ENCODE data around the gene MAGOHB.
"Not testable (repeated sequence)": the region's sequence is repeated elsewhere in the genome, so short reads cannot be mapped to it uniquely, and the experiment has no call there.

Gene MAGOHB

GRCh38 chr12:10613349-10614055, at the start of gene MAGOHB:
TSS of gene MAGOHB (minus strand) at chr12:10613609. CDS start at chr12:10613532, 77 bp downstream.
- in situ Hi-C loops (cut with MboI; ENCODE audit: low sequenced_read_pairs), result no loop called here

GRCh38 chr12:10661338-10661737, 47.9 kb upstream of the MAGOHB start:
- in situ Hi-C loops (cut with MboI; ENCODE audit: low sequenced_read_pairs), result no loop called here

- in situ Hi-C loops (cut with MboI; ENCODE audit: low sequenced_read_pairs), result no loop called here
These were observed 40.6 kb upstream of the MAGOHB start for GRCh38 chr12:10654003-10654402.

- in situ Hi-C loops (cut with MboI; ENCODE audit: low sequenced_read_pairs), result no loop called here
These were observed 38.8 kb upstream of the MAGOHB start for GRCh38 chr12:10652192-10652591.

GRCh38 chr12:10646576-10646975, 33.2 kb upstream of the MAGOHB start:
- in situ Hi-C loops (cut with MboI; ENCODE audit: low sequenced_read_pairs), result not testable (repeated sequence)

- in situ Hi-C loops (cut with MboI; ENCODE audit: low sequenced_read_pairs), result no loop called here
These were observed 32.5 kb upstream of the MAGOHB start for GRCh38 chr12:10645910-10646309.

GRCh38 chr12:10641735-10642500, 28.5 kb upstream of the MAGOHB start:
- in situ Hi-C loops (cut with MboI; ENCODE audit: low sequenced_read_pairs), result no loop called here

- in situ Hi-C loops (cut with MboI; ENCODE audit: low sequenced_read_pairs), result no loop called here
These were observed 25.3 kb upstream of the MAGOHB start for GRCh38 chr12:10638728-10639127.

GRCh38 chr12:10636611-10637010, 23.2 kb upstream of the MAGOHB start:
- in situ Hi-C loops (cut with MboI; ENCODE audit: low sequenced_read_pairs), result no loop called here

- in situ Hi-C loops (cut with MboI; ENCODE audit: low sequenced_read_pairs), result no loop called here
These were observed 22.7 kb upstream of the MAGOHB start for GRCh38 chr12:10636124-10636523.

GRCh38 chr12:10635306-10635705, 21.9 kb upstream of the MAGOHB start:
- in situ Hi-C loops (cut with MboI; ENCODE audit: low sequenced_read_pairs), result no loop called here

GRCh38 chr12:10634427-10634826, 21.0 kb upstream of the MAGOHB start:
- in situ Hi-C loops (cut with MboI; ENCODE audit: low sequenced_read_pairs), result no loop called here

GRCh38 chr12:10633541-10633940, 20.1 kb upstream of the MAGOHB start:
- in situ Hi-C loops (cut with MboI; ENCODE audit: low sequenced_read_pairs), result no loop called here

- in situ Hi-C loops (cut with MboI; ENCODE audit: low sequenced_read_pairs), result no loop called here
These were observed 18.8 kb upstream of the MAGOHB start for GRCh38 chr12:10632226-10632625.

- in situ Hi-C loops (cut with MboI; ENCODE audit: low sequenced_read_pairs), result no loop called here
These were observed 11.2 kb upstream of the MAGOHB start for GRCh38 chr12:10624605-10625004.

GRCh38 chr12:10623131-10623530, 9.7 kb upstream of the MAGOHB start:
- in situ Hi-C loops (cut with MboI; ENCODE audit: low sequenced_read_pairs), result no loop called here

- in situ Hi-C loops (cut with MboI; ENCODE audit: low sequenced_read_pairs), result no loop called here
These were observed 7.9 kb upstream of the MAGOHB start for GRCh38 chr12:10621278-10621677.

GRCh38 chr12:10620078-10620779, 6.8 kb upstream of the MAGOHB start:
- in situ Hi-C loops (cut with MboI; ENCODE audit: low sequenced_read_pairs), result no loop called here

GRCh38 chr12:10618338-10618987, 5.1 kb upstream of the MAGOHB start:
- in situ Hi-C loops (cut with MboI; ENCODE audit: low sequenced_read_pairs), result no loop called here

- in situ Hi-C loops (cut with MboI; ENCODE audit: low sequenced_read_pairs), result no loop called here
These were observed 4.5 kb upstream of the MAGOHB start for GRCh38 chr12:10617863-10618262.

GRCh38 chr12:10615532-10615931, 2.1 kb upstream of the MAGOHB start:
- in situ Hi-C loops (cut with MboI; ENCODE audit: low sequenced_read_pairs), result no loop called here
